GM12878 (cell line): Measurements from ENCODE around the gene DGKA. TPM values are rescaled to one million over a fixed set of nuclear protein-coding genes. Genes with fewer than 3 reads are reported as not detected.

Experiments used
- ASH2L ChIP-seq: fragments of 300-600, 200-600 bp; sonication (generic); IDR thresholded peaks from 2 replicates; pipeline ENCODE4 v1.6.1; 2017; ENCODE audit warnings: low read depth, mild to moderate bottlenecking, borderline replicate concordance
- CEBPB ChIP-seq, 2 experiments: fragments of 150-350 bp in 1 of 2; IDR thresholded peaks; 2 replicates each; pipeline ENCODE4 v1.6.1; 2012 to 2014; ENCODE audit warnings: low read depth in 2 of 2, low read length in 2 of 2, borderline replicate concordance in 1 of 2, inconsistent platforms in 1 of 2
- EGR1 ChIP-seq, 2 experiments: IDR thresholded peaks; 1 replicate in 1 of 2; 2 replicates in 1 of 2; pipeline ENCODE4 v1.6.1; 2011 to 2012; ENCODE audit warnings: low read depth in 2 of 2, low read length in 2 of 2, borderline replicate concordance in 1 of 2, mild to moderate bottlenecking in 1 of 2, moderate library complexity in 1 of 2
- ETV6 ChIP-seq, 2 experiments: fragments of 450-650 bp in 1 of 2; IDR thresholded peaks in 1 of 2; conservative IDR thresholded peaks in 1 of 2; 2 replicates each; pipeline ENCODE4 v1.6.1; 2014; ENCODE audit warnings: antibody characterized with exemption in 1 of 2, borderline replicate concordance in 1 of 2, low read depth in 1 of 2, mild to moderate bottlenecking in 1 of 2, moderate library complexity in 1 of 2
- IKZF1 ChIP-seq: fragments of 450-650 bp; conservative IDR thresholded peaks from 2 replicates; pipeline ENCODE4 v1.6.1; 2017; ENCODE audit warnings: antibody characterized with exemption, mild to moderate bottlenecking
- IKZF2 ChIP-seq, 2 experiments: fragments of 450-650 bp; IDR thresholded peaks; 2 replicates each; pipeline ENCODE4 v1.6.1; 2017; ENCODE audit warnings: mild to moderate bottlenecking in 2 of 2, moderate library complexity in 2 of 2
- MEF2A ChIP-seq: IDR thresholded peaks from 2 replicates; pipeline ENCODE4 v1.6.1; 2011; ENCODE audit warnings: low read depth, mild to moderate bottlenecking, low read length, moderate library complexity; ENCODE audit not compliant: insufficient read depth
- MEF2B ChIP-seq: fragments of 450-650 bp; IDR thresholded peaks from 2 replicates; pipeline ENCODE4 v1.6.1; 2018; ENCODE audit warnings: mild to moderate bottlenecking, moderate library complexity; ENCODE audit not compliant: partially characterized antibody, poor library complexity, severe bottlenecking
- NKRF ChIP-seq: fragments of 450-650 bp; conservative IDR thresholded peaks from 2 replicates; pipeline ENCODE4 v1.6.1; 2017; ENCODE audit warnings: mild to moderate bottlenecking, moderate library complexity
- NR2C1 ChIP-seq: fragments of 450-650 bp; IDR thresholded peaks from 2 replicates; pipeline ENCODE4 v1.6.1; 2017; ENCODE audit warnings: antibody characterized with exemption, mild to moderate bottlenecking, moderate library complexity
- RAD21 ChIP-seq: IDR thresholded peaks from 2 replicates; pipeline ENCODE4 v1.6.1; 2011; ENCODE audit warnings: mild to moderate bottlenecking, low read depth, low read length, moderate library complexity; ENCODE audit not compliant: insufficient read depth
- RAD51 ChIP-seq: fragments of 450-650 bp; IDR thresholded peaks from 2 replicates; pipeline ENCODE4 v1.6.1; 2016; ENCODE audit warnings: moderate library complexity, mild to moderate bottlenecking, inconsistent platforms
- RFX5 ChIP-seq: IDR thresholded peaks from 2 replicates; pipeline ENCODE4 v1.6.1; 2011; ENCODE audit warnings: low read depth, low read length, improper control_type of control experiment
- TCF3 ChIP-seq: IDR thresholded peaks from 2 replicates; pipeline ENCODE4 v1.6.1; 2012; ENCODE audit warnings: low read depth, mild to moderate bottlenecking, low read length, borderline replicate concordance; ENCODE audit not compliant: insufficient read depth
- WRNIP1 ChIP-seq: IDR thresholded peaks from 2 replicates; pipeline ENCODE4 v1.6.1; 2011; ENCODE audit warnings: low read depth, low read length, improper control_type of control experiment, borderline replicate concordance
- ZBTB33 ChIP-seq: fragments of 450-650 bp; IDR thresholded peaks from 2 replicates; pipeline ENCODE4 v1.6.1; 2017; ENCODE audit warnings: mild to moderate bottlenecking
- polyA plus RNA-seq, 11 experiments: library from polyadenylated mRNA; depleted of rRNA in 4 of 11; unstranded in 6 of 11; stranded (reverse) in 5 of 11; fragments of >200 nt; fragmentation: Nextera tagmentation in 4 of 11; fragmentation: Illumina TruSeq in 1 of 11; extraction: Ambion mirVana in 4 of 11; extraction: Trizol in 1 of 11; gene quantifications; 1 replicate in 1 of 11; 2 replicates in 10 of 11; pipeline versions ENCODE4 v1.2.1 to v1.2.3, GENCODE V29; 2011 to 2016; ENCODE audit warnings: inconsistent platforms in 2 of 11, missing spikeins in 2 of 11, low read depth in 1 of 11
- total RNA-seq, 4 experiments: library from RNA; depleted of rRNA in 3 of 4; stranded (reverse); fragments of >200 nt in 3 of 4; fragmentation: Illumina TruSeq in 1 of 4; extraction: Trizol in 1 of 4; gene quantifications; 2 replicates each; pipeline versions ENCODE4 v1.2.1 to v1.2.3, GENCODE V29; 2013 to 2021

Gene DGKA
- total and polyA plus RNA-seq, 10 of the 15 experiments (the other 5 are each of a cell fraction or from before 2014, with no cell fraction given) = 14.0 to 65.5 (median 37.1) TPM

DNA sequence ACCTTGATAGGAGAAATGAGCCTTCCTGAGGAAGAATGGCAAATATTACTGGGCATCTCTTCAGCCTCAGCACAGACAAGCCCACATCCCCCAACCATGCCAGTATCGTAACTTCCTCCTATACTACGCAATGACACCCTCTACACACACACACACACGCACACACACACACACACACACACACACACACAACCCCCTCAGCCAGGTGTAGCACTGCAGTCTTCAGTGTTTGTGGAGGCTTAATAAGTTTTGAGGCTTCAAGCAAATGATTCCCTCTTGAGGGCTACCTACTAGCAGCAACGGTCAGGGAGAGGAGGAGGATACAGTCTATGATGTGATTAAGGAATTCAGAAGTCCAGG lies 1.6 kb downstream of the DGKA start (continued):
- TF ChIP-seq RAD21 = no peak
- no peak for TF ChIP-seq TCF3
- 0 out of 2 replicates have a peak, but pooled peaks have one; percentile 34 for TF ChIP-seq IKZF1
- no peak for TF ChIP-seq ZBTB33
- peak; percentile 64 to 73 for TF ChIP-seq IKZF2 (IDR thresholded peaks at IDR 0.05)
- no peak for TF ChIP-seq ASH2L
- 0 out of 3 replicates have a peak, but pooled peaks of 1 of the 2 experiments have one; percentile 10 for TF ChIP-seq EGR1 (IDR thresholded peaks at IDR 0.05; ENCODE audit: borderline replicate concordance in 1 of 2, low read depth in 2 of 2, low read length in 2 of 2)
- 0 out of 2 replicates have a peak, but pooled peaks have one; percentile 38 for TF ChIP-seq NKRF
- TF ChIP-seq ETV6 (conservative IDR thresholded peaks at IDR 0.05 in 1 of 2, IDR thresholded peaks at IDR 0.05 in 1 of 2; ENCODE audit: borderline replicate concordance in 1 of 2, low read depth in 1 of 2) = peak in 1 of 2 experiments; percentile 51; a peak in 1 of 4 replicates
- TF ChIP-seq NR2C1 = no peak
- TF ChIP-seq WRNIP1 = 0 out of 2 replicates have a peak, but pooled peaks have one; percentile 30
- peak; percentile 7 for TF ChIP-seq MEF2B
- no peak for TF ChIP-seq RFX5
- no peak for TF ChIP-seq RAD51
- no peak for TF ChIP-seq MEF2A
- no peak for TF ChIP-seq CEBPB (IDR thresholded peaks at IDR 0.05; ENCODE audit: borderline replicate concordance in 1 of 2, low read depth in 2 of 2, low read length in 2 of 2)
